K562 (cell line): Measurements from ENCODE around the gene DCTN1. TPM values are rescaled to one million over a fixed set of nuclear protein-coding genes. Genes with fewer than 3 reads are reported as not detected.
A peak's percentile ranks its signal among the peaks of the same experiment; 100 is the strongest.

Experiments used
- BRD4 ChIP-seq: fragments of 200-600 bp; sonication (generic); IDR thresholded peaks from 2 replicates; pipeline ENCODE4 v1.6.1; 2017; ENCODE audit warnings: inconsistent platforms
- MCM5 ChIP-seq: fragments of 450-650 bp; IDR thresholded peaks from 2 replicates; pipeline ENCODE4 v1.6.1; 2016; ENCODE audit warnings: low read depth
- MYNN ChIP-seq, 2 experiments: sonication (generic); formaldehyde crosslinking in 1 of 2; IDR thresholded peaks; 2 replicates each; pipeline versions ENCODE4 v1.5.0 to v1.6.1; 2016 to 2020; ENCODE audit warnings: antibody characterized with exemption in 1 of 2, missing genetic modification reagents in 1 of 2
- RBM25 ChIP-seq: fragments of 200-400 bp; formaldehyde crosslinking; IDR thresholded peaks from 2 replicates; pipeline ENCODE4 v1.6.1; 2018; ENCODE audit warnings: low read length, low read depth, moderate library complexity; ENCODE audit not compliant: severe bottlenecking
- ZNF184 ChIP-seq: sonication (generic); formaldehyde crosslinking; IDR thresholded peaks from 2 replicates; pipeline ENCODE4 v1.5.0; 2020; ENCODE audit warnings: missing genetic modification reagents
- polyA plus RNA-seq, 8 experiments: library from polyadenylated mRNA; depleted of rRNA in 4 of 8; stranded (reverse) in 5 of 8; unstranded in 3 of 8; fragments of >200 nt; fragmentation: Nextera tagmentation in 2 of 8; fragmentation: Illumina TruSeq in 1 of 8; extraction: Ambion mirVana in 2 of 8; extraction: Trizol in 1 of 8; gene quantifications; 2 replicates each; pipeline versions ENCODE4 v1.2.1 to v1.2.3, GENCODE V29; 2011 to 2014; ENCODE audit warnings: inconsistent platforms in 1 of 8, missing spikeins in 1 of 8
- small RNA-seq: library from RNA; depleted of rRNA; stranded (forward); fragments of <200 nt; gene quantifications from one replicate; pipeline ENCODE3, GENCODE V24; 2014
- total RNA-seq, 7 experiments: library from RNA; depleted of rRNA in 6 of 7; stranded (reverse); fragments of >200 nt in 6 of 7; fragmentation: Illumina TruSeq in 2 of 7; extraction: Trizol in 2 of 7; gene quantifications; 2 replicates each; pipeline versions ENCODE4 v1.2.1 to v1.2.3, GENCODE V29; 2011 to 2021; ENCODE audit warnings: low replicate concordance in 1 of 7

DCTN1 gene
- total and polyA plus RNA-seq, 9 of the 15 experiments (the other 6 are each of a cell fraction or from before 2014, with no cell fraction given), result 23.9 to 71.7 (median 45.0) TPM

GRCh38 chr2:74312913-74313312 is 67.2 kb downstream of the DCTN1 start (continued):
- TF ChIP-seq BRD4 (no peak), RBM25 (peak; percentile 64), MYNN (IDR thresholded peaks at IDR 0.05) (no peak), MYNN (CRISPR knock-in tag; IDR thresholded peaks at IDR 0.05) (no peak), ZNF184 (CRISPR knock-in tag) (no peak), MCM5 (no peak)

Small RNA genes within 50 kb of the gene (small RNA-seq; reads per million reads assigned to genes)
- not detected for gene RNU6-542P
- gene TAF13P2, result not detected

Other genes starting within 250 kb of the DCTN1 start
Only the 7 nearest of the 21 such genes appear.
- gene SLC4A5, start 36.9 kb downstream of the DCTN1 start, total RNA-seq (2014; rRNA removed), result 0.05 TPM in 1 of 2 replicates, not detected in the other
- gene SLC4A5, start 36.9 kb downstream of the DCTN1 start, total RNA-seq (2014; rRNA removed; fragmentation: Illumina TruSeq; extraction: Trizol), result 0.03 TPM in 1 of 2 replicates, not detected in the other
- 0.34 and 0.69 TPM in 2 replicates for gene SLC4A5, start 36.9 kb downstream of the DCTN1 start, total RNA-seq (2015; rRNA removed; fragmentation: Illumina TruSeq; extraction: Trizol)
- 0.42 TPM in 1 of 2 replicates, not detected in the other for gene SLC4A5, start 36.9 kb downstream of the DCTN1 start, total RNA-seq (2021)
- 0.03 and 0.05 TPM in 2 replicates for gene SLC4A5, start 36.9 kb downstream of the DCTN1 start, polyA plus RNA-seq (2011; rRNA removed)
- 0.03 and 0.16 TPM in 2 replicates for gene SLC4A5, start 36.9 kb downstream of the DCTN1 start, polyA plus RNA-seq (2014; fragmentation: Illumina TruSeq; extraction: Trizol)
- under 1 TPM; 0.10 to 0.13 TPM for gene SLC4A5, start 36.9 kb downstream of the DCTN1 start, polyA plus RNA-seq (2014; fragmentation: Nextera tagmentation; extraction: Ambion mirVana)
- 0.13 and 0.77 TPM in 2 replicates for gene SLC4A5, start 36.9 kb downstream of the DCTN1 start, polyA plus RNA-seq (2014; rRNA removed)
- gene C2orf81, start 41.3 kb upstream of the DCTN1 start, total RNA-seq (2014; rRNA removed), result 0.04 TPM in 1 of 2 replicates, not detected in the other
- not detected in 2 replicates for gene C2orf81, start 41.3 kb upstream of the DCTN1 start, total RNA-seq (2014; rRNA removed; fragmentation: Illumina TruSeq; extraction: Trizol)
- gene C2orf81, start 41.3 kb upstream of the DCTN1 start, total RNA-seq (2015; rRNA removed; fragmentation: Illumina TruSeq; extraction: Trizol), result not detected in 2 replicates
- gene C2orf81, start 41.3 kb upstream of the DCTN1 start, total RNA-seq (2021), result 0.22 TPM in 1 of 2 replicates, not detected in the other
- gene C2orf81, start 41.3 kb upstream of the DCTN1 start, polyA plus RNA-seq (2011; rRNA removed), result 0.07 TPM in 1 of 2 replicates, not detected in the other
- 0.06 TPM in 1 of 2 replicates, not detected in the other for gene C2orf81, start 41.3 kb upstream of the DCTN1 start, polyA plus RNA-seq (2014; fragmentation: Illumina TruSeq; extraction: Trizol)
- not detected for gene C2orf81, start 41.3 kb upstream of the DCTN1 start, polyA plus RNA-seq (2014; fragmentation: Nextera tagmentation; extraction: Ambion mirVana)
- gene C2orf81, start 41.3 kb upstream of the DCTN1 start, polyA plus RNA-seq (2014; rRNA removed), result not detected in 2 replicates
- gene WDR54, start 41.4 kb upstream of the DCTN1 start, total RNA-seq (2014; rRNA removed), result 6.2 and 8.7 TPM in 2 replicates
- gene WDR54, start 41.4 kb upstream of the DCTN1 start, total RNA-seq (2014; rRNA removed; fragmentation: Illumina TruSeq; extraction: Trizol), result 4.1 and 5.4 TPM in 2 replicates
- gene WDR54, start 41.4 kb upstream of the DCTN1 start, total RNA-seq (2015; rRNA removed; fragmentation: Illumina TruSeq; extraction: Trizol), result 4.9 and 5.2 TPM in 2 replicates
- gene WDR54, start 41.4 kb upstream of the DCTN1 start, total RNA-seq (2021), result 8.3 and 9.4 TPM in 2 replicates
- gene WDR54, start 41.4 kb upstream of the DCTN1 start, polyA plus RNA-seq (2011; rRNA removed), result 15.2 and 16.6 TPM in 2 replicates
- 6.3 and 6.4 TPM in 2 replicates for gene WDR54, start 41.4 kb upstream of the DCTN1 start, polyA plus RNA-seq (2014; fragmentation: Illumina TruSeq; extraction: Trizol)
- 1 to 10 TPM; 9.3 to 9.6 TPM for gene WDR54, start 41.4 kb upstream of the DCTN1 start, polyA plus RNA-seq (2014; fragmentation: Nextera tagmentation; extraction: Ambion mirVana)
- gene WDR54, start 41.4 kb upstream of the DCTN1 start, polyA plus RNA-seq (2014; rRNA removed), result 7.4 and 11.0 TPM in 2 replicates
- 6.1 and 6.7 TPM in 2 replicates for gene RTKN, start 61.6 kb upstream of the DCTN1 start, total RNA-seq (2014; rRNA removed)
- gene RTKN, start 61.6 kb upstream of the DCTN1 start, total RNA-seq (2014; rRNA removed; fragmentation: Illumina TruSeq; extraction: Trizol), result 1.9 and 2.6 TPM in 2 replicates
- gene RTKN, start 61.6 kb upstream of the DCTN1 start, total RNA-seq (2015; rRNA removed; fragmentation: Illumina TruSeq; extraction: Trizol), result 2.1 and 3.6 TPM in 2 replicates
- gene RTKN, start 61.6 kb upstream of the DCTN1 start, total RNA-seq (2021), result 6.8 and 6.9 TPM in 2 replicates
- gene RTKN, start 61.6 kb upstream of the DCTN1 start, polyA plus RNA-seq (2011; rRNA removed), result 2.7 and 3.6 TPM in 2 replicates
- gene RTKN, start 61.6 kb upstream of the DCTN1 start, polyA plus RNA-seq (2014; fragmentation: Illumina TruSeq; extraction: Trizol), result 3.7 and 5.0 TPM in 2 replicates
- gene RTKN, start 61.6 kb upstream of the DCTN1 start, polyA plus RNA-seq (2014; fragmentation: Nextera tagmentation; extraction: Ambion mirVana), result under 1 TPM; 0.14 to 0.22 TPM
- 3.7 and 4.9 TPM in 2 replicates for gene RTKN, start 61.6 kb upstream of the DCTN1 start, polyA plus RNA-seq (2014; rRNA removed)
- gene INO80B, start 74.8 kb upstream of the DCTN1 start, total RNA-seq (2014; rRNA removed), result 9.0 and 14.3 TPM in 2 replicates
- gene INO80B, start 74.8 kb upstream of the DCTN1 start, total RNA-seq (2014; rRNA removed; fragmentation: Illumina TruSeq; extraction: Trizol), result 17.1 and 17.9 TPM in 2 replicates
- 9.9 and 10.6 TPM in 2 replicates for gene INO80B, start 74.8 kb upstream of the DCTN1 start, total RNA-seq (2015; rRNA removed; fragmentation: Illumina TruSeq; extraction: Trizol)
- gene INO80B, start 74.8 kb upstream of the DCTN1 start, total RNA-seq (2021), result 18.4 and 22.6 TPM in 2 replicates
- 5.9 and 8.9 TPM in 2 replicates for gene INO80B, start 74.8 kb upstream of the DCTN1 start, polyA plus RNA-seq (2011; rRNA removed)
- gene INO80B, start 74.8 kb upstream of the DCTN1 start, polyA plus RNA-seq (2014; fragmentation: Illumina TruSeq; extraction: Trizol), result 8.5 and 10.0 TPM in 2 replicates
- gene INO80B, start 74.8 kb upstream of the DCTN1 start, polyA plus RNA-seq (2014; fragmentation: Nextera tagmentation; extraction: Ambion mirVana), result under 1 TPM; 0.41 to 0.66 TPM
- gene INO80B, start 74.8 kb upstream of the DCTN1 start, polyA plus RNA-seq (2014; rRNA removed), result 11.0 and 11.5 TPM in 2 replicates
- gene WBP1, start 78.1 kb upstream of the DCTN1 start, total RNA-seq (2014; rRNA removed), result 12.9 and 14.2 TPM in 2 replicates
- gene WBP1, start 78.1 kb upstream of the DCTN1 start, total RNA-seq (2014; rRNA removed; fragmentation: Illumina TruSeq; extraction: Trizol), result 6.8 and 9.0 TPM in 2 replicates
- 10.3 TPM in 2 replicates for gene WBP1, start 78.1 kb upstream of the DCTN1 start, total RNA-seq (2015; rRNA removed; fragmentation: Illumina TruSeq; extraction: Trizol)
- 21.4 and 21.5 TPM in 2 replicates for gene WBP1, start 78.1 kb upstream of the DCTN1 start, total RNA-seq (2021)
- 19.9 and 21.9 TPM in 2 replicates for gene WBP1, start 78.1 kb upstream of the DCTN1 start, polyA plus RNA-seq (2011; rRNA removed)
- 19.8 and 20.5 TPM in 2 replicates for gene WBP1, start 78.1 kb upstream of the DCTN1 start, polyA plus RNA-seq (2014; fragmentation: Illumina TruSeq; extraction: Trizol)
- 1 to 10 TPM; 1.9 to 2.1 TPM for gene WBP1, start 78.1 kb upstream of the DCTN1 start, polyA plus RNA-seq (2014; fragmentation: Nextera tagmentation; extraction: Ambion mirVana)
- 27.7 and 34.5 TPM in 2 replicates for gene WBP1, start 78.1 kb upstream of the DCTN1 start, polyA plus RNA-seq (2014; rRNA removed)
- 44.5 and 51.0 TPM in 2 replicates for gene MOGS, start 85.1 kb upstream of the DCTN1 start, total RNA-seq (2014; rRNA removed)
- gene MOGS, start 85.1 kb upstream of the DCTN1 start, total RNA-seq (2014; rRNA removed; fragmentation: Illumina TruSeq; extraction: Trizol), result 22.2 and 29.4 TPM in 2 replicates
- 35.3 TPM in 2 replicates for gene MOGS, start 85.1 kb upstream of the DCTN1 start, total RNA-seq (2015; rRNA removed; fragmentation: Illumina TruSeq; extraction: Trizol)
- 61.2 and 62.3 TPM in 2 replicates for gene MOGS, start 85.1 kb upstream of the DCTN1 start, total RNA-seq (2021)
- gene MOGS, start 85.1 kb upstream of the DCTN1 start, polyA plus RNA-seq (2011; rRNA removed), result 34.2 and 46.0 TPM in 2 replicates
- gene MOGS, start 85.1 kb upstream of the DCTN1 start, polyA plus RNA-seq (2014; fragmentation: Illumina TruSeq; extraction: Trizol), result 47.1 and 49.4 TPM in 2 replicates
- 1 to 10 TPM; 1.6 to 3.5 TPM for gene MOGS, start 85.1 kb upstream of the DCTN1 start, polyA plus RNA-seq (2014; fragmentation: Nextera tagmentation; extraction: Ambion mirVana)
- gene MOGS, start 85.1 kb upstream of the DCTN1 start, polyA plus RNA-seq (2014; rRNA removed), result 49.3 and 52.5 TPM in 2 replicates